ENCODE data around the gene GPR83.

GRCh38 chr11:94449437-94449836 lies 48.2 kb upstream of the GPR83 start:
- no peak for TF ChIP-seq CTCF (IDR thresholded peaks at IDR 0.05; ENCODE audit: insufficient read depth, low read length, poor library complexity, severe bottlenecking)
- TF ChIP-seq EZH2phosphoT487 (conservative IDR thresholded peaks at IDR 0.05; ENCODE audit: low read length) = no peak

All from SU-DHL-6 (cell line).